HEK293T (cell line): Measurements from ENCODE around the gene ACSF3.

Source experiments
- CTCF ChIA-PET: fragments of 350-600 bp; formaldehyde crosslinking; extraction: SDS; loops from one replicate; lab custom pipeline; 2021; ENCODE audit warnings: antibody characterized with exemption, inconsistent platforms; lab: Yijun Ruan, JAX
- POLR2A ChIA-PET: fragments of 350-600 bp; formaldehyde crosslinking; extraction: SDS; loops from one replicate; lab custom pipeline; 2020; ENCODE audit warnings: antibody characterized with exemption, inconsistent platforms; lab: Yijun Ruan, JAX
- DNase-seq: peaks from one replicate; pipeline ENCODE4 v3.0.0; 2012; ENCODE audit warnings: mixed read lengths; ENCODE audit errors: extremely low spot score
- ARNT ChIP-seq: fragments of 450-650 bp; IDR thresholded peaks from 2 replicates; pipeline ENCODE4 v1.6.1; 2017; ENCODE audit warnings: mild to moderate bottlenecking
- BHLHE40 ChIP-seq: fragments of 450-650 bp; IDR thresholded peaks from 2 replicates; pipeline ENCODE4 v1.6.1; 2016; ENCODE audit warnings: mild to moderate bottlenecking, moderate library complexity, borderline replicate concordance
- CTBP1 ChIP-seq: fragments of 450-650 bp; IDR thresholded peaks from 2 replicates; pipeline ENCODE4 v1.6.1; 2016; ENCODE audit warnings: borderline replicate concordance
- ELF4 ChIP-seq: fragments of 450-650 bp; IDR thresholded peaks from 2 replicates; pipeline ENCODE4 v1.6.1; 2017; ENCODE audit warnings: antibody characterized with exemption
- FOXA1 ChIP-seq: fragments of 450-650 bp; IDR thresholded peaks from 2 replicates; pipeline ENCODE4 v1.6.1; 2016; ENCODE audit warnings: mild to moderate bottlenecking
- FOXK2 ChIP-seq: fragments of 450-650 bp; IDR thresholded peaks from 2 replicates; pipeline ENCODE4 v1.6.1; 2016; ENCODE audit warnings: mild to moderate bottlenecking
- FOXM1 ChIP-seq: fragments of 450-650 bp; IDR thresholded peaks from 2 replicates; pipeline ENCODE4 v1.6.1; 2017; ENCODE audit warnings: mild to moderate bottlenecking, borderline replicate concordance
- HDGF ChIP-seq: fragments of 450-650 bp; IDR thresholded peaks from 2 replicates; pipeline ENCODE4 v1.6.1; 2017; ENCODE audit warnings: antibody characterized with exemption, borderline replicate concordance
- L3MBTL2 ChIP-seq: fragments of 450-650 bp; conservative IDR thresholded peaks from 2 replicates; pipeline ENCODE4 v1.6.1; 2016; ENCODE audit warnings: mild to moderate bottlenecking
- LEF1 ChIP-seq: fragments of 450-650 bp; IDR thresholded peaks from 2 replicates; pipeline ENCODE4 v1.6.1; 2017; ENCODE audit warnings: mild to moderate bottlenecking, borderline replicate concordance
- NFRKB ChIP-seq: fragments of 450-650 bp; IDR thresholded peaks from 2 replicates; pipeline ENCODE4 v1.6.1; 2016; ENCODE audit warnings: mild to moderate bottlenecking, moderate library complexity
- PKNOX1 ChIP-seq: fragments of 450-650 bp; IDR thresholded peaks from 2 replicates; pipeline ENCODE4 v1.6.1; 2016
- SP1 ChIP-seq: fragments of 450-650 bp; IDR thresholded peaks from 2 replicates; pipeline ENCODE4 v1.6.1; 2017
- SUZ12 ChIP-seq: fragments of 450-650 bp; IDR thresholded peaks from 2 replicates; pipeline ENCODE4 v1.6.1; 2016; ENCODE audit warnings: mild to moderate bottlenecking
- TARDBP ChIP-seq: fragments of 450-650 bp; IDR thresholded peaks from 2 replicates; pipeline ENCODE4 v1.6.1; 2016
- ZNF384 ChIP-seq: fragments of 450-650 bp; IDR thresholded peaks from 2 replicates; pipeline ENCODE4 v1.6.1; 2016

Gene ACSF3

GRCh38 chr16:89054261-89054661 lies 39.4 kb upstream of the ACSF3 start:
- POLR2A ChIA-PET, result no interaction called here
- DNase-seq, result no peak
- CTCF ChIA-PET, result no interaction called here
- TF ChIP-seq ARNT, result no peak
- TF ChIP-seq LEF1, result no peak
- TF ChIP-seq ELF4, result no peak
- no peak for TF ChIP-seq PKNOX1

GRCh38 chr16:89054714-89055113 lies 38.9 kb upstream of the ACSF3 start:
- TF ChIP-seq PKNOX1 (no peak), L3MBTL2 (no peak), LEF1 (no peak)
- CTCF ChIA-PET, result no interaction called here
- DNase-seq, result no peak
- POLR2A ChIA-PET, result no interaction called here

GRCh38 chr16:89055313-89055712 lies 38.3 kb upstream of the ACSF3 start:
- no peak for DNase-seq
- CTCF ChIA-PET, result no interaction called here
- no peak for TF ChIP-seq ARNT
- TF ChIP-seq L3MBTL2, result no peak
- no peak for TF ChIP-seq BHLHE40
- TF ChIP-seq HDGF, result no peak
- TF ChIP-seq SUZ12, result no peak
- no peak for TF ChIP-seq PKNOX1
- no peak for TF ChIP-seq CTBP1
- TF ChIP-seq NFRKB, result no peak
- TF ChIP-seq LEF1, result no peak
- POLR2A ChIA-PET, result no interaction called here

DNA sequence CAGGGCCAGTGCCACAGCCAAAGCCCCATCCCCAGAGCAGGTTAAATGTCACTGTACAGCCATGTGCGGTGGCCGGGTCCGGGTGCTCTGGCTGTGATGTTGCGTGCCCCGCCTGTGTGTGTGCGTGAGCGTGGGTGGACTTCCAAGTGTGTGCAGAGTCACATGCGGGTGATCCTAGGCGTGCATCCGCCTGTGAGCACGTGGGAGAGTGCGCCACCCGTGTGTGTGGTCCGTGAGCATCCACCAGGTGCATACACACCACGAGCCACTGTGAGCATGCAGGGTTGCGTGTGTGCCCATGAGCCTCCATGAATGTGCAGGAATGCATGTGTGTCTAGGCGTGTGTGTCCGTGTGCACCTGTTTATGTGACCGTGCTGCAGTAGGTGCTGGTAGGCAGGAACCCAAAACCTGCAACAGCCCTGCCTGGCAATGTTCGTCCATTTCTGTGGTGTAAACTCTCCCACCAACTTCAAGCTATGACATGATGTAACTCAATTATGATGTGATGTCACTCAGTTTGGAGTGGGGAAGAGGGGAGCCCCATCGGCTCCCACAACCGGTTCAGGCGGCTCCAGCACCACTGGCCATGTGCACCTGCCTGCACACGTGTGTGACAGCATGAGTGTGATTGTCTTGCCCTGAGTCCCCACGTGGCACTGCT lies 37.6 kb upstream of the ACSF3 start:
- TF ChIP-seq NFRKB (no peak), CTBP1 (no peak), PKNOX1 (no peak), ELF4 (no peak), FOXM1 (no peak)
- no peak for DNase-seq
- ChIA-PET CTCF (no interaction called here), POLR2A (no interaction called here)

DNA sequence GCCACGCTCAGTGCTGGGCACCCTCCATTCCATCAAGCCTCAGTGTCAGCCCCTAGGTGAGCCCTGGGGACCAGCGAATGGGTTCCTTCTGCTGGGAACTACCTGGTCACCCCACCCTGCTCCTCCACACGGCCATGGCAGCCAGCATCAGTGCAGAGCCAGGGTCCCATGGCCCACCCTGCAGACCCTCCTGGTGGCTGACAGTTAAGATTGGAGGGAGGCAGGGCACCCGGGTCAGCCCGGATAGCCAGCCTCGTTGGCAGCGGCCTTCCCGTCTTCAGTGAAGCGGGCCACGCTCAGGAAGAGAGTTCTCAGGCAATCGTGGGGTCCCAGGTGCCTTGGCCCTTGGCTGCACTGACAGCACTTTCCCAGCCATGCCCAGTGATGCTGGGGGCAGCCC lies 37.1 kb upstream of the ACSF3 start:
- CTCF ChIA-PET, result no interaction called here
- TF ChIP-seq SUZ12 (no peak), L3MBTL2 (no peak), TARDBP (no peak), LEF1 (no peak), FOXA1 (no peak), FOXK2 (no peak), ARNT (no peak)
- POLR2A ChIA-PET, result no interaction called here
- DNase-seq, result no peak

GRCh38 chr16:89057738-89058137 lies 35.9 kb upstream of the ACSF3 start:
- no peak for DNase-seq
- ChIA-PET POLR2A (no interaction called here), CTCF (no interaction called here)
- TF ChIP-seq PKNOX1 (no peak), ELF4 (no peak), CTBP1 (no peak), LEF1 (no peak), FOXK2 (no peak)

DNA sequence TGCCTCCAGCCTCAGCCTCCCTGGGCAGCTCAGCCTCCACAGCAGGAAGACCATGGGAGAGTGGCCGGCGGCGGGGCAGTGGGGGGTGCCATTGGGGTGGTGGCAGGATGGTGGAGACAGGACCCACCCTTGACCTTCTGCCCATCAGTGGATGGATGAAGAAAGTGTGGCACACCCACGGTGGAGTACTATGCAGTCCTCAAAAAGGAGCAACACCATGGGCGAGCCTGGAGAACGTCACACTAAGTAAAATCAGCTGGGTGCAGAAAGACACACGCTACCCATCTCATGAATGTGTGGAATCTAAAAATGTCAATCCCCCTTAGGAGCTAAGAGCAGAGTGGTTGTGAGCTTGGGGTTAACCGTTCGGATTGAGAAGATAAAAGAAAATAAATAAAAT lies 34.8 kb upstream of the ACSF3 start:
- CTCF ChIA-PET, result no interaction called here
- TF ChIP-seq ZNF384 (no peak), PKNOX1 (no peak), FOXM1 (no peak), SUZ12 (no peak), NFRKB (no peak), CTBP1 (no peak), FOXK2 (no peak), BHLHE40 (no peak), L3MBTL2 (no peak), SP1 (no peak), FOXA1 (no peak), TARDBP (no peak), HDGF (no peak), ELF4 (no peak), LEF1 (no peak), ARNT (no peak)
- DNase-seq, result no peak
- POLR2A ChIA-PET, result no interaction called here
